HG03565 (cell line): ENCODE results near the gene MYBPC1.
"Not testable (repeated sequence)": the region's sequence is repeated elsewhere in the genome, so short reads cannot be mapped to it uniquely, and the experiment has no call there.

Experiments used
- ATAC-seq: cut with Tn5 transposase; IDR thresholded peaks from one replicate; pipeline ENCODE4 v1.9.1; 2021; ENCODE audit warnings: mild to moderate bottlenecking, moderate library complexity; ENCODE audit not compliant: unreplicated experiment

The MYBPC1 gene, protein sequence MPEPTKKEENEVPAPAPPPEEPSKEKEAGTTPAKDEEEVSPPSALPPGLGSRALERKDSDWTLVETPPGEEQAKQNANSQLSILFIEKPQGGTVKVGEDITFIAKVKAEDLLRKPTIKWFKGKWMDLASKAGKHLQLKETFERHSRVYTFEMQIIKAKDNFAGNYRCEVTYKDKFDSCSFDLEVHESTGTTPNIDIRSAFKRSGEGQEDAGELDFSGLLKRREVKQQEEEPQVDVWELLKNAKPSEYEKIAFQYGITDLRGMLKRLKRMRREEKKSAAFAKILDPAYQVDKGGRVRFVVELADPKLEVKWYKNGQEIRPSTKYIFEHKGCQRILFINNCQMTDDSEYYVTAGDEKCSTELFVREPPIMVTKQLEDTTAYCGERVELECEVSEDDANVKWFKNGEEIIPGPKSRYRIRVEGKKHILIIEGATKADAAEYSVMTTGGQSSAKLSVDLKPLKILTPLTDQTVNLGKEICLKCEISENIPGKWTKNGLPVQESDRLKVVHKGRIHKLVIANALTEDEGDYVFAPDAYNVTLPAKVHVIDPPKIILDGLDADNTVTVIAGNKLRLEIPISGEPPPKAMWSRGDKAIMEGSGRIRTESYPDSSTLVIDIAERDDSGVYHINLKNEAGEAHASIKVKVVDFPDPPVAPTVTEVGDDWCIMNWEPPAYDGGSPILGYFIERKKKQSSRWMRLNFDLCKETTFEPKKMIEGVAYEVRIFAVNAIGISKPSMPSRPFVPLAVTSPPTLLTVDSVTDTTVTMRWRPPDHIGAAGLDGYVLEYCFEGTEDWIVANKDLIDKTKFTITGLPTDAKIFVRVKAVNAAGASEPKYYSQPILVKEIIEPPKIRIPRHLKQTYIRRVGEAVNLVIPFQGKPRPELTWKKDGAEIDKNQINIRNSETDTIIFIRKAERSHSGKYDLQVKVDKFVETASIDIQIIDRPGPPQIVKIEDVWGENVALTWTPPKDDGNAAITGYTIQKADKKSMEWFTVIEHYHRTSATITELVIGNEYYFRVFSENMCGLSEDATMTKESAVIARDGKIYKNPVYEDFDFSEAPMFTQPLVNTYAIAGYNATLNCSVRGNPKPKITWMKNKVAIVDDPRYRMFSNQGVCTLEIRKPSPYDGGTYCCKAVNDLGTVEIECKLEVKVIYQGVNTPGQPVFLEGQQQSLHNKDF

DNA sequence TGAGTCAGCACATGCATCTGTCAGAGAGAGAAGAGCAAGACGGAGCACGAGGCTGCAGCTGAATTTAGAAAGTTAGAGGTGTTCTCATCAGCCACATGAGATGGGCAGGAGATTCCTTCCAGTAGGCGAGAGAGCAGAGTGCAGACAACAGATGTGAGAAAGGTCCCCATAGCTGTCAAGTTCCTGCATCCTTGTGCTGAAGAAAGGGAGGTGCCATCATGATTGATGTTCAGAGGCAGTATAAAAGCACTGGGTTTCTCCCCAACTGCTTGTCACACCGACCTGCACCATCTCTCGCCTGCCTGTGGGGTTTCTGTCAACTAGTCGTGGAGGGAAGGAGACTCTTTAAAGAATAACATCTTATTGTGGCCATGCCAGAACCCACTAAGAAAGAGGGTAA, at the start of gene MYBPC1:
MYBPC1 (plus strand) TSS at position 272 of the 400 bp plus-strand sequence; CDS start at position 372, 100 bp downstream.
- ATAC-seq, result no peak

GRCh38 chr12:101551362-101552114, 43.2 kb upstream of the MYBPC1 start:
- no peak for ATAC-seq

GRCh38 chr12:101552277-101552676, 42.5 kb upstream of the MYBPC1 start:
- ATAC-seq, result no peak

GRCh38 chr12:101557094-101557493, 37.7 kb upstream of the MYBPC1 start:
- ATAC-seq, result no peak

DNA sequence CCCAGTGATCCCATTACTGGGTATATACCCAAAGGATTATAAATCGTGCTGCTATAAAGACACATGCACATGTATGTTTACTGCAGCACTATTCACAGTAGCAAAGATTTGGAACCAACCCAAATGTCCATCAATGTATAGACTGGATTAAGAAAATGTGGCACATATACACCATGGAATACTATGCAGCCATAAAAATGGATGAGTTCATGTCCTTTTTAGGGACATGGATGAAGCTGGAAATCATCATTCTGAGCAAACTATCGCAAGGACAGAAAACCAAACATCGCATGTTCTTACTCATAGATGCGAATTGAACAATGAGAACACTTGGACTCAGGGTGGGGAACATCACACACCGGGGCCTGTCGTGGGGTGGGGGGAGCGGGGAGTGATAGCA, 36.0 kb upstream of the MYBPC1 start:
- not testable (repeated sequence) for ATAC-seq

DNA sequence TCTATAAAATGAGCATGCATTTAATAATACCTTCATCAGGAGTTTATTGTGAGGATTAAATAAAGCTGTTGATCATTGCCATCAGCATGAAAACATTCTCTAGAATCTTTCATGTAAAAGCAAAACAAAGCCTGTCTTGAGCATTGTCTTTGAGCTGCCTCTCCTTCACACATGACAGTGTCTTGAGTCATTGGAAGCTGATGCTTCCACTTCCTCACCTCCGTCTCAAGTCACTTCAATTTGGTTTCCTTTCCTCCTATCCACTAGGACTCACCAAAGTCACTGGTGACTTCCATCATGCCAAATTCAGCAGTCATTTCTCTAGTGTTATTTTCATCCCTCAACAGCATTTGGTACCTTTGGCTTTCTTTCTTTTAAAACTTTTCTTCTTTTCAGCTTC, 31.6 kb upstream of the MYBPC1 start:
- no peak for ATAC-seq

GRCh38 chr12:101564912-101565311, 29.9 kb upstream of the MYBPC1 start:
- ATAC-seq, result no peak

DNA sequence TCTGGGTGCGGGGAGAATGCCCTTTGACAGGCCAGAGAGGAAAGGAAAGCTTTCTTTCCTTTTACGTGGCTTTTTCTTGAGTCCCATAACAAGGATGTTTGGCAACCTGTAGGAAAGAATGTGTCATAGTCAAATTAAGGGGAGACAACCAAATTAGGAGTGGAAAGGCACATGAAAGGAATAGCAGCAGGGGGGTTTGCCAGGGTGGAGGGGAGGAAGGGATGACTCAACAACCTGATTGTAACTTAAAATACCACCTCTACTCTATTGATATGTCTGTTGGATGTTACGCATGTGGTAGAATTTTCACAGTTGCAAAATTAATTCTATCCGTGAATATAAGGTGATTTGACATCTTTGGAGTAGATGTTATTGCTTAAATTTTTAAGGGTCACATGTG, 28.5 kb upstream of the MYBPC1 start:
- ATAC-seq, result no peak

DNA sequence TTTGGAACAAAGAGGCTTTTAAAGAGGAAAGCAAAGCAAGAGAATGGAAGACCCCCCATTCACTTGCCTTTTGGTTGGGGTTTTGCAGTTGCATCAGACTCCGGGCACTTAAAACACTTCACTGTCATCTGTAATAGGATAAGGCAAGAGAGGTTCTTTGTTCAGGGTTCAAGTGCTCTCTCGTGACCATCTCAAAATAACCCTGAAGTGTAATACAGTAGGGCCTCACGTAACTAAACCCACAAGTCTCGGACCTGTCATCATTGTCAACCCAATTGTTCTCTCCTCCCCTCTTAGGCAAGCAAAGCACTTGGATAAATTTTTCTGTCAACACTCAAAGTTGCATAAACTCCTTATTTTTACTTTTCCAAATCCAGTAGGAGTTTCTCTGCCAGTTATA, 26.9 kb upstream of the MYBPC1 start:
- no peak for ATAC-seq

DNA sequence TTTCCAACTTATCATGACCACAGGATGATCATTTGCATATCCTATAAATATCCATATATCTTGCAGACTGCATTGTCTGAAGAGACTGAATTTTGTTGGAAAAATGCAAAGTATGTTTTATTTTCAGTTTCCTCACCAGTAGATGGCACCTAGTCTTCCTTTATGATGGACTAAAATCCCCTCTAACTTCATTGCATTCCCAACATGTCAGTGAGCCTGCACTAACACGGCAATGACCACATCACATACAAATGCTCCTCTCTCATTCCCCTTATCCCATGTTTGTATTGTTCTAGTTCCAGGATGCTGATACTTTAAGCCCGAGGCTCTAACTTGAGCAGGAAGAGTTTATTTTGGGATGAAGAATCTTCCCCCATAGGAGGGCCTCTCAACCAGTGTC, 24.7 kb upstream of the MYBPC1 start:
- ATAC-seq, result no peak

DNA sequence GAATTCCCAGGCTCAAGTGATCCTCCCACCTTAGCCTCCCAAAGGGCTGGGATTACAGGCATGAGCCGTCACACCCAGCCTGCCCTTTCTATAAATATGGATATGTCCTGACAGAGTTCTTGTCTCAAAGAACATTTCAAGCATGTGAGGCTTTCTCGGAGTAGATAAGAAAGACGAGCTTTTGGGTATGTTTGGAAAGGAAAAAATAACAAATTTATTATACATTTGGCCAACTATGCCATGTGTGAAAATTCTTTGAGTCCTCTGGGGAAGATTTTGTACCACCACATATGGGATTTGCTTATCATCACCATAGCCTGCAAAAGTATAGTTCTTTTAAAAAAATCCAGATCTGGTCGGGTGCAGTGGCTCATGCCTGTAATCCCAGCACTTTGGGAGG, 23.7 kb upstream of the MYBPC1 start:
- ATAC-seq, result no peak

- no peak for ATAC-seq
Observed at GRCh38 chr12:101573743-101574142, 21.0 kb upstream of the MYBPC1 start.

- ATAC-seq, result no peak
Observed at GRCh38 chr12:101578417-101578816, 16.4 kb upstream of the MYBPC1 start.

GRCh38 chr12:101581190-101581589, 13.6 kb upstream of the MYBPC1 start:
- ATAC-seq, result no peak

- no peak for ATAC-seq
Observed at GRCh38 chr12:101582937-101583336, 11.8 kb upstream of the MYBPC1 start.

GRCh38 chr12:101590383-101590782, 4.4 kb upstream of the MYBPC1 start:
- ATAC-seq, result no peak

GRCh38 chr12:101591781-101592180, 3.0 kb upstream of the MYBPC1 start:
- no peak for ATAC-seq

DNA sequence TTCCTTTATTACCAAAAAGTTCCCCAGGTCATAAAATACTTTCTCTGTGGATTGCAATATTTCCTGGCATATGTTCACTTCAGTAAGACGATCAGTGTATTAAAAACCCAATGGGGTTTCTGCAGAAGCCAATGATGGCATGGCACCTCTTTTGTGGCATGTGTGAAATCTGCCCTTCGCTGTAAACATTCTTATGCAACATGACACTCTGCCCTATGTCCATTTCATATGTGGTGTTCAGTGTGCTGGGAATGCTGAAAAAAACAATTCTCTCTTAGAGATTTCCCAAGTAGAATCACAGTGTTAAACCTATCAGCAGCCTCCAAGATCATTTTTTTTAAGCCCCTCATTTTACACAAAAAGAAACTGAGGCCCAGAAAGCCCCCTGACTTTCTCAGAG, 2.3 kb upstream of the MYBPC1 start:
- ATAC-seq, result no peak

DNA sequence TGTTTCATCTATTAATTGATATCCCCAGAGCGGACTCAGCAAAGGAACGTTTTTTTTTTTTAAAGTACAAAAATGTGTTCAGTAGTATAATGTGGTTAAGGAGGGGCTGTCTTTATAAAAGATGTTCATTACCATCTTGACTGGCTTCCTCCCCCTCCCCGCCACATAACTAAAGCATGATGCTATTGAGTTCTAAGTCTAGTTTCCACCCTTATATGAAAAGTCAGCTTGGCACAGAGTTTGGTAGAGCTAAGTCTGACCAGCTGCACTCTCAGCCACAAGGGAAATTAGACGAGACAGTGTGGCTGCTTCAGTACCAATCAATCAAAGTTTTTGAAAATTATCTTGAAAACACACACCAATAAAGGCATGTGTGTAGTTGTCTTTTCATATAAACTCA, 1.9 kb upstream of the MYBPC1 start:
- ATAC-seq, result no peak

DNA sequence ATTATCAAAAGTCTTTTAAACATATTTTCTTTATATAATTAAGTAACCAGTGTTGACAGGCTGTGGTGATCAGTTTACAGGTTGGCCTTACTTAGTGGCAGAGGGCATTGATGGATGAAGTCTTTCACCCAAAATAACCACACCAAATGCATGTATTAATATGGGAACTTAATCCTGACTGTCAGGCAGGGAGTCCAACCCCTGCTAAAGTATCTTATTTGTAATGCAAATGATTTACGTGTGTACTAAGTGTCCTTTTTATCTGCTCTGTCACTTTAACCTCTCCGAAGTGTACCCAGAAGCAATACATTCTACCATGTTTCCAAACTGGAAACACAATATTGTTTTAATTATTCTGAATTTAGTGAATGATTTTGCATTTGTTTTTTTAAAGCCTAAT, 1.4 kb downstream of the MYBPC1 start:
- ATAC-seq, result no peak

- no peak for ATAC-seq
Observed at GRCh38 chr12:101597164-101597563, 2.4 kb downstream of the MYBPC1 start.
